Muscle layer of colon (tissue), 2 donors: ENCODE measurements around the gene SPACDR.

Source experiments
- H3K27ac ChIP-seq: one replicate; pipeline ENCODE4 v1.7.0; 2013; ENCODE audit warnings: low read depth, mild to moderate bottlenecking, low read length, moderate library complexity
- H3K27me3 ChIP-seq, 2 donors: one replicate each; pipeline ENCODE4 v1.7.0; 2013; ENCODE audit warnings: low read length in 2 of 2, mild to moderate bottlenecking in 2 of 2; ENCODE audit not compliant: insufficient read depth in 2 of 2, control insufficient read depth in 1 of 2
- H3K36me3 ChIP-seq: one replicate; pipeline ENCODE4 v1.7.0; 2013; ENCODE audit warnings: mild to moderate bottlenecking, low read length; ENCODE audit not compliant: insufficient read depth
- H3K4me1 ChIP-seq: one replicate; pipeline ENCODE4 v1.7.0; 2013; ENCODE audit warnings: mild to moderate bottlenecking, low read length; ENCODE audit not compliant: insufficient read depth
- H3K4me3 ChIP-seq, 2 donors: one replicate each; pipeline ENCODE4 v1.7.0; 2013; ENCODE audit warnings: low read length in 2 of 2, low read depth in 1 of 2, mild to moderate bottlenecking in 1 of 2, moderate library complexity in 1 of 2
- H3K9ac ChIP-seq: one replicate; pipeline ENCODE4 v1.7.0; 2013; ENCODE audit warnings: low read length
- H3K9me3 ChIP-seq: one replicate; pipeline ENCODE4 v1.7.0; 2013; ENCODE audit warnings: mild to moderate bottlenecking, low read length
- donor health status: abdominal sarcoma.
- donor health status: Adenocarcinoma of cecum.

The SPACDR gene

DNA sequence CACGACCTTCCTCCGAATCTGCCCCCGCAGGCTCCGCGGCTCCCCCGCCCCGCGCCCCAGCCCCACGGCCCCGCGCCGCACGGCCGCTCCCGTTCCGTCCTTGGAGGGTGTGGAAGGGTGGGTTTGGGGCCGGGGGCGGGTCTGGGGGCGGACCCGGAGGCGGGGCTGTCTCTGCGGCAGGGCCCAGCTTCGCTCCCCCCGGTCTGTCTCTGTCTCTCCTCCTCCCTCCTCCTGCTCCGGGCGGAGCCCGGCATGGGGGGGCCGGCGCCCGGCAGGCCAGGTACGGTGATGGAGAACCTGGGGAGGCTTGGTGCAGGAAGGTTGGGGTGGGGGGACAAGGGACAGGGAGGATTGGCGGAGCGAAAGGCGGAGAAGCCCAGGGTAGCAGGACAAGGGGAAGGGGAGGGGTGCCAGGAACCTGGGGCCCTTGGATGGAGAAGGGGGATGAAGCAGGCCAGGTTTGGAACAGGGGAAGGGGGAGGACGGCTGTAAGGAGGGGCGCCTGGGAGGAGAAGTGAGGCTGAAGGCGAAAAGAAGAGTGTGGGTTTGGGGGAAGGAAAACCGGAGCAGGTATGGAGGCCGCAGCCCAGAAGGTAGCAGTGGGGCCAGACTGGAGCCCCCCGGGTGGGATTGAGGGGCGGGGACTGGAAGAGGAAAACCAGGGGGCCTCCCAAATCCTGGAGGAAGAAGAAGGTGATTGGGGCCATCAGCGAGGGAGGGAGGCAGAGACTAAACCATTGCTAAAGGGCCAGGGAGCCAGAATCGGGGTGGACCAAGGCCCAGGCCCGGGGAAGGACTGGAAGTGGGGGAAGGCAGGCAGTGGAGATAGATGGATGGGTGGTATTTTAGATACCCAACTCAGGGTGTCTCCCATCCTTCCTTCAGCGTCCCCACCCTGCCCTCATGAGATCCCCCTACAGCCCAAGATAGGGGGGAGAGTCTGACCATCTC lies 19.9 kb upstream of the SPACDR start, which contains the start of gene NYAP1:
Gene NYAP1 (plus strand): TSS at position 206 of the 951 bp plus-strand sequence. CDS start 1,385 bp downstream, outside the sequence.
- Histone ChIP-seq H3K9ac (no peak within 1 kb of the TSS), H3K9me3 (no peaks in the 10 kb centered on the region), H3K36me3 (no peaks in the 10 kb centered on the region), H3K4me1 (peaks cover 15% of the 10 kb centered on the region), H3K27ac (no peak within 1 kb of the TSS), H3K4me3 (peak within 1 kb of the TSS; percentile 32 to 44), H3K27me3 (no peaks in the 10 kb centered on the region)

DNA sequence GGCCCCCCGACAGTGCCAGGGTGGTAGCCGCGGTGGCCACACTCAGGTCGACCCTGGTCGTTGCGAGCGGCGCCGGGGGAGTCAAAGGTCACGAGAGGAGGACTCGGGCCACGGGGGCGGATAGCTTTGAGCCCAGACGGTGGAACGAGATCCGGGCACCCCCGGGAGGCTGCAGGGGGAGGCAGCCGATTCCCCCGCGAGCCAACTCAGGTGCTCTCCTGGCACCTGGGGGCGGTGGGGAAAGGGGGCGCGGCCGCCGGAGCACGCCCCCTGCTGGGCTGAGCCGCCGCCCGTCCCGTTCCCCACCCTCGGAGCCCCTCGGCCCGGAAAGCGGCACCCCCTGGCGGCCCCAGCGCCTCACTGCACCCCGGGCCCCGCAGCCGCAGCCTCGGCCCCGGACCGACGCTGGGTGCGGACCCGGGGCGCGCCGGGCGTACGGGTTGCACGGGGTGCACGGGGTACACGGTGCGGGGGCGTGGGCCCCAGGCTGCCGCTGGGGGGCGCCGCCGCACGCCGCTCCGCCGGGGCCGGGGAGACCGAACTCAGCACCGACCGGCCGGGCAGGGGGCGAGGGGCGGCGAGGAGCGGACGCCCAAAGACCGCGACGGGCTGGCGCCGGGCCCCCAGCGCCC lies 19.1 kb upstream of the SPACDR start:
- Histone ChIP-seq H3K9ac (no peak overlapping the region), H3K27me3 (no peaks in the 10 kb centered on the region), H3K36me3 (no peaks in the 10 kb centered on the region), H3K27ac (no peak overlapping the region), H3K9me3 (no peaks in the 10 kb centered on the region), H3K4me1 (peaks cover 15% of the 10 kb centered on the region), H3K4me3 (peak overlapping the region; percentile 10 to 44)

DNA sequence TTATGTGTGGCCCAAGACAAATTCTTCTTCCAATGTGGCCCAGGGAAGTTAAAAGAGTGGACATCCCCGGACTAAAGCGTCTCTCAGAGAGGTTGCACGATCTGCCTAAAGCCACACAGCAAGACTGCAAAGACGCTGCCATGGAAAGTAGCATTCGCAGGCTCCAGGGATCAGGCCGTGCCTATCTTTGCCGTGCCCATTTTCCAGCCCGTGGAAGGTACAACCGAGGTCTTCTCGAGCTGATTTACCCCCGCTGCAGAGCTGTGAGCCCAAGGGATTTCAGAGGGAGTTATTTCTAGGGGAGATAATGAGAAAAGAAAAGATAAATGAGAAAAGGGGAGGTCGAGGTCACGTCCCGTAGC lies 18.6 kb upstream of the SPACDR start:
- Histone ChIP-seq H3K36me3 (no peaks in the 10 kb centered on the region), H3K9ac (no peak overlapping the region), H3K4me3 (peak overlapping the region; percentile 10 to 44), H3K9me3 (no peaks in the 10 kb centered on the region), H3K27me3 (no peaks in the 10 kb centered on the region), H3K4me1 (peaks cover 15% of the 10 kb centered on the region), H3K27ac (no peak overlapping the region)

DNA sequence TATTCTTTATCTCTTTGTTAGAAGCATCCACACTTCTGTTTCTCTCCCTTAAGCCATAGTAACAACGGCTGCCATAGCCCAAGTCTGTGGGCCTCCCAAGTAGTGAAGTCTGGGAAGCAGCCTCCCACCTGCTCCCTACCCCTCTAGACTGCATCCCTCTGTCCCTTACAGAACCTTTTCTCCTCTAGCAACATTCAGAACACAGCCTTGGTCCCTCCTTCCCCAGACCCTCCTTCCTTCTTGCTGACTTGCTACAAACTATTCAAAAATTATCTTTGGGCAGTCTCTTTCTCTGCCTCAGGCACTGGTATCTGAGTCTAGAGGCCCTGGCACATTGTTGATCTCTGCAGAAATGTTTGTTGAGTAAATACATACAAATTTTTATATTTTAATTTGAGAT lies 17.4 kb upstream of the SPACDR start:
- Histone ChIP-seq H3K4me3 (no peak overlapping the region), H3K9ac (no peak overlapping the region), H3K27ac (no peak overlapping the region), H3K9me3 (no peaks in the 10 kb centered on the region), H3K4me1 (peaks cover 22% of the 10 kb centered on the region), H3K36me3 (no peaks in the 10 kb centered on the region), H3K27me3 (no peaks in the 10 kb centered on the region)

DNA sequence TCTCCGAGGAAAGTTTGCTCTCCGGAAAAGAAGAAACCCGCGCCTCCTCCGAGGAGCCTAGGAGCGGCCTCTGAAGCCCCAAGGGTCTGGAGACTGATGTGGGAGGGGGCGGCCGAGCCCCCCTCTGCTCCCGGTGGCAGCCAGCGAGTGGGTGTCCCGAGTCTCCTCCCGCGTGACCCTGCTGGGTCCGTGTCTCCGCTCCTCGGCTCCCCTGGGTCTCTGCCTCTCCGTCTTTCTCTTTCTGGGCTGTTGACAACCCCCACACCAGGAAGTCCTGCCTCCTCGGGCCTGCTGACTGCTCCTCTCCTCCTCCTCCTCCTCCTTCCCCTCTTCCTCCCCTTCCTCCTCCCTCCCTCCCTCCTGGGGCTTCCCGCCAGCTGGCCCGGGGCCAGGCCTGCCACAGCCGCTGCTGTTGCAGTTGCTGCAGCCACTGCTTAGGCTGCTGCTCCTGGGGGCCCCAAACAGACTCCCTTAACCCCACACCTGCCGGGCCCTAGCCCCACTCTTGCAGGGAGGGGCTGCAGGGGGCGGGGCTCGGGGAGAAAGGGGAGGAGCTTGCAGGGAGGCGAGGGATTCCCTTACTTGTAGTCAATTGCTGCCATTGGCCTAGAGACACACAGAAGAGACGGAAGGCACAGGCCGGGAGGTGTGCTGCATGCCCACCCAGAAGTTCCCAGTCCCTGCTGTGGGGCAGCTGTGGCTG lies 15.0 kb upstream of the SPACDR start, which contains the start of gene TSC22D4:
Gene TSC22D4 (minus strand): TSS at position 257 of the 703 bp plus-strand sequence. CDS start 1,176 bp downstream, outside the sequence.
- H3K36me3 ChIP-seq, result peaks cover 10% of the 10 kb centered on the region
- H3K9me3 ChIP-seq, result no peaks in the 10 kb centered on the region
- H3K27ac ChIP-seq, result peak within 1 kb of the TSS; percentile 99
- H3K4me1 ChIP-seq, result peaks cover 46% of the 10 kb centered on the region
- H3K27me3 ChIP-seq, result no peaks in the 10 kb centered on the region
- H3K9ac ChIP-seq, result peak within 1 kb of the TSS; percentile 84
- peak within 1 kb of the TSS; percentile 82 to 90 for H3K4me3 ChIP-seq

DNA sequence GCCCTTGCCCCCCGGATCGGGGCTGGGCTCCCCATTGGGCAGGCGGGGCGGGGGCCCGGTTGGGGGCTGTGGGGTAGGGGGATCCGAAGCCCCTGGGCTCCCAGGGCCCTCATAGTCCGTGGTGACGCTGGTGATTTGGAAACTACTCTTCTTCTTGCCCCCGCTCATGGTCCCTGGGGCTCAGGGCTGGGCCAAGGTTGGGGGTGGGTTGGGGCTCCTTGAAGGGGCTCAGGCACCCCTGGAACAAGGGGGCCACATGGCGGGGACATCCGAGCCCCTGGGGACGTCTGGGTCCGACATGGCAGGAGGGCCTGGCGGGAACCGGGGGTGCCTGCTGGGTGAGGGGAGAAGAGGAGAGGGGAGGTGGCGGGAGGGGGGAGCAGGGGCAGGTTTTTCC lies 13.8 kb upstream of the SPACDR start:
- Histone ChIP-seq H3K27ac (peak overlapping the region; percentile 88), H3K9ac (peak overlapping the region; percentile 84), H3K4me3 (peak overlapping the region; percentile 71 to 82), H3K36me3 (peaks cover 19% of the 10 kb centered on the region), H3K4me1 (peaks cover 49% of the 10 kb centered on the region), H3K27me3 (no peaks in the 10 kb centered on the region), H3K9me3 (no peaks in the 10 kb centered on the region)

DNA sequence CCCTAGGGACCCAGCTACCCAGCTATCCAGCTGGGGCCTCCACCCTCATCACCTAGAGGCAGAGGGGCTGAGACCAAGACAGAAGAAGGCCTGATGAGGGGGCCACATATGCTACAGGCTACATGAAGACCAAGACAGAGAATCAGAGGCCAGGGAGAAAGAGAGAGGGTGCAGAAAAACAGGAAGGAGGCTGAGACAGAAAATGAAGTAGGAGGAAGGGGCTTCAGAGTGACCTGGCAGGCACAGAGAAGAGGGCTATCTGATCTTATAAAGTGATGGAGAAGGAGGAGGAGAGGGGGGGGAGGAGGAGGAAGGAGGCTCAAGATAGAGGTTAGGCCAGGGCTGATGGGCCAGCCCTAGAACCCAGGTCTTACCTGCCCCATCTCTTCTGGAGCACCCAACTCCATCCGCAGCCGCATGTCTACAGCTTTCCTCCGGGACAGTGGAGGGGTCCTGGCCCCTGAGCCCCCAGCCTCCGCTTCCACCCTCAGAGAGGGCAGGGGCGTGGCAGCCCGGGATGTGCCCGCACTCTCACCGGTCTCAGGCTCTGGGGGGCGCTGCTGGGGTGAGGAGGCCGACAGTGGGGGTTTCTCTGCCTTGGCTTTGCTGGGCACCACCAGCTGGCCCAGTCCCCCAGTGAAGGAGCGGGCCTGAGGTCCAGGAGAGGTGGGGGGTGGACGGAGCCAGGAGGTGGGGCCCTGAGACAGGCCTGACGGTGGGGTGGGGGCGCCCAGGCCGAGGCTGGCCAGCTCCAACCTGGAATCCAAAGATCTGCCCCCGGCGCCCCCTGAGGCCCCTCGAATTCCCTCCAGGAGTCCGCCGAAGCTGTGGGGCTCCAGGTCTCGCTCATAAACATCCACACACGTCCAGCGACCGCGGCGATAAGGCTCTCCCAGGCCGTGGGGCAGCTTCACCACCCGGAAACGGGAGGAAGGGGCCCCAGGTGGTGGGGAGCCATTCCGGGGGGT lies 13.1 kb upstream of the SPACDR start:
- Histone ChIP-seq H3K9ac (peak overlapping the region; percentile 84), H3K9me3 (no peaks in the 10 kb centered on the region), H3K27me3 (no peaks in the 10 kb centered on the region), H3K4me3 (peak overlapping the region; percentile 71 to 82), H3K4me1 (peaks cover 47% of the 10 kb centered on the region), H3K27ac (peak overlapping the region; percentile 88), H3K36me3 (peaks cover 19% of the 10 kb centered on the region)

DNA sequence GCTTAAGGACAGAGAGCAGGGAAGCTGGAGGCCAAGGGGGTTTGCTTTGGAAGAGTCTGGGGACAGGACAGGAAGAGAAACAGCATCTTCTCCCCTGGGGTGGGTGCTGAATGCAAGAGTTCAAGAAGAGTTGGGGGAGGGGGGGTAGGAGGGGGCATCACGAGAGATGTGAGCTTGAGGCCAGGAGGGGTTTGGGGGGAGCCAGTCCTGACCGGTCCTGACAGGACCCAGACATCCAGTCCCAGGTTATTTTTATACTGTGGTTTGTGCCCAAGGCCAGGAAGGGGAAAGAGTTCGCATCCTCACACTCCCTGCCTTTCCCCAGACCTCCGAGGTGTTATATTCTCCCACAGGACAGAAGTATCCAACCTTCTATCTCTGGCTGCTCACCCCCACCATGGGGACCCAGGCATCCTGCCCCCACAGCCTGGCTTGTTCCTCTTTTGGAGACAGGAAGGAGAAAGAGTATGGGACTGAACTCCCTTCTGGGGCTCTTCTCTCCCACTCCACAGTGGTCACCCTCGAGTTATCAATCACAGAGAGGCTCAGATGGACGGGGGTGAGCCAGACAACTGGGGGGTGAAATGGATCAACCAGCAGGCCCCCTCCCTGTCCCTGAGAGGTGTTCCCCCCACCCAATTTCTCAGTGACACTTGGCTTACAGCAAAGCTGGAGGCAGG lies 12.2 kb upstream of the SPACDR start:
- peaks cover 47% of the 10 kb centered on the region for H3K4me1 ChIP-seq
- no peaks in the 10 kb centered on the region for H3K9me3 ChIP-seq
- H3K27ac ChIP-seq, result peak overlapping the region; percentile 78
- H3K36me3 ChIP-seq, result peaks cover 19% of the 10 kb centered on the region
- peak overlapping the region; percentile 73 for H3K9ac ChIP-seq
- no peaks in the 10 kb centered on the region for H3K27me3 ChIP-seq
- H3K4me3 ChIP-seq, result peak overlapping the region; percentile 71 to 82

DNA sequence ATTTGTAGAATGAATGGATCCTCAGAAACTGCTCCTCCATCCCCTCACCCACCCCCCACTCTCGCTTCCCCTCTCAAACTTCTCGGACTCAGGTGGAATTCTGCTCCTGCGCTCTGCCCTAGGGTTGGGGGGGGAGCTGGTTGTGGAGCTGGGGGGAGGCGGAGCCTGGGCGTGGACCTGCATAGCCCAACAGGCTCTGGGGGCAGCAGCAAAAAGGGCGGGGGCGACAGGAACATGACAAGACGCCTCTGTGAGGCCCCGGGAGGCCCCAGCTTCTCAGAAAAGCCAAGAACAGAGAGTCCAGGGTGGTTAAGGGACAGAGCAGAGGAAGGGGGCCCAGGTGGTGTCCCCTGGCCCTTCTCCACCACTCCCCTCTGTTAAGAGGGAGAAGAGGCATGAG lies 11.5 kb upstream of the SPACDR start:
- no peaks in the 10 kb centered on the region for H3K27me3 ChIP-seq
- no peaks in the 10 kb centered on the region for H3K9me3 ChIP-seq
- H3K36me3 ChIP-seq, result peaks cover 19% of the 10 kb centered on the region
- peak overlapping the region; percentile 78 for H3K27ac ChIP-seq
- H3K4me3 ChIP-seq, result peak overlapping the region in 1 of 2 donors; percentile 82
- H3K4me1 ChIP-seq, result peaks cover 47% of the 10 kb centered on the region
- peak overlapping the region; percentile 73 for H3K9ac ChIP-seq

DNA sequence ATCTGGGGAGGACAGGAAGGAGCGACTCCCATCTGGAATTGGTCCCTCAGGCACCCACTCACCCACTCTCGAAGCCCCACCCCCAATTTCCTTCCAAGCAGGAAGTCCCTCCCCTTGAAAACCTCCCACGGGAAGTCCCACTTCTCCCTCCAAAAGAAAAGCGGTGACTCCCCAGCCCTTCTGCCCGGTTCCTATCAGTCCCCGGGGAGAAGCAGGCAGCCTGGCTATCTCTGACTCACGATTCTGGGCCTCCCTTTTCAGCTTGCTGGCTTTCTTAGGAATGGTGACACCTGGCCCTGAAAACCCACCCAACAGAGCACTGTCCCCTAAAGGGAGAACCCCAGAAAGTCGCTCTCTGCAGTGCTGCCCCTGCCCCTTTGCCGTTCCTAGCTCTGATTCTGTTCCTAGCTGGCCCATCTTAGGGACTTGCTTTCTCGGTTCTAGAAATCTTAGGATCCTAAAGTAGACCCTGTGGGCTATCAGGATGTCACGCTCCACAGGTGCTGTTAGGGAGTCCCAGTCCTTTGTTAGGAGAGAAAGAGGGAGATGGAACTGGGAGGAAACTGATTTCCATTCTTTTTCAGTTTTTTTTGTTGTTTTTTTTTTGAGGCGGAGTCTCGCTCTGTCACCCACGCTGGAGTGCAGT lies 8.9 kb upstream of the SPACDR start:
- Histone ChIP-seq H3K36me3 (peaks cover 19% of the 10 kb centered on the region), H3K4me1 (peaks cover 50% of the 10 kb centered on the region), H3K27ac (no peak overlapping the region), H3K9me3 (no peaks in the 10 kb centered on the region), H3K27me3 (no peaks in the 10 kb centered on the region), H3K9ac (no peak overlapping the region), H3K4me3 (no peak overlapping the region)
